Keratinocyte (primary cell): ENCODE data around the gene UBASH3B.

Experiments
- EZH2 ChIP-seq: IDR thresholded peaks from one replicate; pipeline ENCODE4 v1.6.1; 2012; ENCODE audit warnings: inconsistent platforms, mild to moderate bottlenecking, low read length, moderate library complexity
- TF ChIP-seq, protein P1 (sequence below), 3 experiments: IDR thresholded peaks in 1 of 3; conservative IDR thresholded peaks in 1 of 3; optimal IDR thresholded peaks in 1 of 3; 2 replicates in 2 of 3; 3 replicates in 1 of 3; pipeline versions ENCODE3 to v1.5.1; 2011; ENCODE audit warnings: low read length in 3 of 3, mild to moderate bottlenecking in 3 of 3, moderate library complexity in 2 of 3, control low read depth in 1 of 3, inconsistent platforms in 1 of 3; ENCODE audit not compliant: insufficient read depth in 2 of 3; ENCODE audit errors: extremely low read depth in 1 of 3

DNA sequence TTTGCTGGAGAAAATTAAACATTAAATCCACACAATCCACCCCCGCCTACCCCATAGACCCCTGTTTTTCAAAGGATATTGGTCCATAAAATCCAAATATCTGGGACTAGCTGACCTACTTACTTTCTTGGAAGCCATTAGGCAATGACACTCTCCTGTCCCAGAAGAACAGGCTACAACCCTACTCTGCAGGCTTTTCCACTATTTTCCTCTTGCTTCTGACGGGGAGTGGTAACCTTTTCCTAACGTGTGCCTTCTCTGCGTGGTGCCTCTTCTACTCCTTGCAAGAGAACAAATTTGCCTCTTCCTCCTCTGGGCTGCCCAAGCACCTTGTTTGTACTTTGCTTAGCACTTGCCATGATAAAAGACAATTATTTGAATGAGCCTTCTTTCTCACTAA, 51.6 kb downstream of the UBASH3B start:
- TF ChIP-seq, protein P1, sequence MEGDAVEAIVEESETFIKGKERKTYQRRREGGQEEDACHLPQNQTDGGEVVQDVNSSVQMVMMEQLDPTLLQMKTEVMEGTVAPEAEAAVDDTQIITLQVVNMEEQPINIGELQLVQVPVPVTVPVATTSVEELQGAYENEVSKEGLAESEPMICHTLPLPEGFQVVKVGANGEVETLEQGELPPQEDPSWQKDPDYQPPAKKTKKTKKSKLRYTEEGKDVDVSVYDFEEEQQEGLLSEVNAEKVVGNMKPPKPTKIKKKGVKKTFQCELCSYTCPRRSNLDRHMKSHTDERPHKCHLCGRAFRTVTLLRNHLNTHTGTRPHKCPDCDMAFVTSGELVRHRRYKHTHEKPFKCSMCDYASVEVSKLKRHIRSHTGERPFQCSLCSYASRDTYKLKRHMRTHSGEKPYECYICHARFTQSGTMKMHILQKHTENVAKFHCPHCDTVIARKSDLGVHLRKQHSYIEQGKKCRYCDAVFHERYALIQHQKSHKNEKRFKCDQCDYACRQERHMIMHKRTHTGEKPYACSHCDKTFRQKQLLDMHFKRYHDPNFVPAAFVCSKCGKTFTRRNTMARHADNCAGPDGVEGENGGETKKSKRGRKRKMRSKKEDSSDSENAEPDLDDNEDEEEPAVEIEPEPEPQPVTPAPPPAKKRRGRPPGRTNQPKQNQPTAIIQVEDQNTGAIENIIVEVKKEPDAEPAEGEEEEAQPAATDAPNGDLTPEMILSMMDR (optimal IDR thresholded peaks at IDR 0.05 in 1 of 3, IDR thresholded peaks at IDR 0.05 in 1 of 3, conservative IDR thresholded peaks at IDR 0.05 in 1 of 3; ENCODE audit: extremely low read depth in 1 of 3, insufficient read depth in 2 of 3, low read length in 3 of 3) = no peak
- no peak for TF ChIP-seq EZH2
